HG02981 (cell line): ENCODE measurements around the gene CELF6.

Experiments
- ATAC-seq: cut with Tn5 transposase; IDR thresholded peaks from one replicate; pipeline ENCODE4 v1.9.1; 2021; ENCODE audit warnings: mild to moderate bottlenecking, moderate library complexity; ENCODE audit not compliant: unreplicated experiment

Gene CELF6

GRCh38 chr15:72319985-72320671 is at the start of gene CELF6:
Gene CELF6, minus strand, starts transcription at chr15:72320157. Its CDS starts 283 bp downstream, at chr15:72319874.
- peak; percentile 68 for ATAC-seq

- ATAC-seq = no peak
These were observed 48.9 kb upstream of the CELF6 start for GRCh38 chr15:72368899-72369298.

DNA sequence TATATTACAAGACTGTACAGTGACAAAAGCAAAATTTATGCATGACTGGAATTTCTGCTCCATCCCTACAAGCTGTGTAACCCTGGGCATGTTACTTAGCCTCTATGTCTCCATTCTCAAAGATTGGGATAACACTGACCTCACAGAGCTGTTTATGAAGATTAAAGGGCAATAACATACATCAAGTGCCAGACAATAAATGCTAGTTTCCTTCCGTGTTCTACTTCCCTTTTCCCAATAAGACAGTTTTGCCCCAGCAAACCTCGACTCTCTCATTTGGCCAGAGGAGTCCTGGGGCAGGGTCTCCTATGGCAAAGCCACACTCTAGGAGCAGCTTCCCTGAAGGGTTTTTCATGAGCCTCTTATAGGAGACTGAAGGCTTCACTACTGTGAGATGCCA is 48.4 kb upstream of the CELF6 start:
- ATAC-seq = no peak

DNA sequence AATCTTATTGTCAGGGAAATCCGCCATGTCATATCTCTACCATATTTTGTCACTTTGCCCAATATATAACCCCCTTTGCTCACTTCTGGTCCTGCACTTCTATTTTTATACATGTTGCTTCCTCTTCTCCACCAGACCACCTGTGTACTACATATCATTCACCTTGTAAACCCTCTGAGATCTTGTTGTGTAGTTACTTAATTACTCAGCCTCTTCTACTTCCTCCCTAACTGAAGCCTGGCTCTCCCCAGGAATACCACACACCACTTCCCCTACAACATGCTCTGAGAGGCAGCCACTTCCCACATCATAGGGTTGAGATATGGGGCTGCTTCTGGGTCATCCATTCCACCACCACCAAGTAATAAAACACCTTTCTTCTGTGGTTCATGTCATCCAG is 45.9 kb upstream of the CELF6 start:
- ATAC-seq = peak; percentile 94

- no peak for ATAC-seq
These were observed 41.2 kb upstream of the CELF6 start for GRCh38 chr15:72361176-72361575.

DNA sequence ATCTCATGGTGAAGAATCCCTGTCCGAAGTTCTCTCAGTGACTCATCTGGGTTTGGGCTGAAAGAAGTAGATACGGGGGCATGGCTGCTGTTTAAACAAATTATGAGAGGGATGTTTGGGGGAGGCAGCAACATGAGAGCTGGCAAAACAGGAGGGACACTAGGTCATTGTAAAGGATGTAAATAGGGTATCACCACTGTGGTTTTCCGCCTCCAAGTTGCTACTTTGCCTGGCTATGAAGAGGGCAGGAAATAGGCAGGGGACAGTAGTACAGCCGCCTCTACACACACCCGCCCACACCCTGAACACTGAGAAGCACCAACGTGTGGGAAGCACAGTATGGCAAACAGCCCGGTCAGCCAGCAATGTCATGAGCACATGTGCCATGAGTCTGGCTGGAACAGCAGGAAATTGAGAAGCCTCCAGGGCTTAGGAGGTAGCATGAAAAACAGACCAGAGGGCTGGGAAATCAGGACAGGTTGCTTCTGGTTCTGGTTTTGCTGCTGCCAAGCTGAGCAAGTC is 38.8 kb upstream of the CELF6 start:
- no peak for ATAC-seq

GRCh38 chr15:72358121-72358520 is 38.2 kb upstream of the CELF6 start:
- ATAC-seq = no peak

GRCh38 chr15:72354496-72354895 is 34.5 kb upstream of the CELF6 start:
- ATAC-seq = no peak

- no peak for ATAC-seq
These were observed 33.3 kb upstream of the CELF6 start for GRCh38 chr15:72353266-72353665.

DNA sequence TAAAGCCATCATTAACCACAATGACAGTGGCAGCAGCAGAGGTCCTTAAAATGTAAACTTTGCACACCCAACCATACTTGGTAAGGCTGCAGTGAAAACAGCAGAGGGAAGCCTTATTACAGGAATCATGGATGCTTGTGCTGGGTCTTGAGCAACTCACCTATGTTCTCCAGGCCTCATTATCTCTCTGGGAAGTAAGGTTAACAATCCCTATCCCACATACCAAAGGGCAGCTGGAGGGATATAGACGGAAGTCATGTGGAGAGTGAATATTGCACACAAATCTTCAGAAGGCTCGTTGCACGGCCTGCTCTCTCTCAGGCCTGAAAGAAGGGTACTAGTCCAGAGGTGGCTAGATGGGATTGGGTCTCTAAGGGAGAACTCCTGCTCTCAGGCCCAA is 25.8 kb upstream of the CELF6 start:
- no peak for ATAC-seq

- ATAC-seq = no peak
These were observed 25.3 kb upstream of the CELF6 start for GRCh38 chr15:72345280-72345679.

DNA sequence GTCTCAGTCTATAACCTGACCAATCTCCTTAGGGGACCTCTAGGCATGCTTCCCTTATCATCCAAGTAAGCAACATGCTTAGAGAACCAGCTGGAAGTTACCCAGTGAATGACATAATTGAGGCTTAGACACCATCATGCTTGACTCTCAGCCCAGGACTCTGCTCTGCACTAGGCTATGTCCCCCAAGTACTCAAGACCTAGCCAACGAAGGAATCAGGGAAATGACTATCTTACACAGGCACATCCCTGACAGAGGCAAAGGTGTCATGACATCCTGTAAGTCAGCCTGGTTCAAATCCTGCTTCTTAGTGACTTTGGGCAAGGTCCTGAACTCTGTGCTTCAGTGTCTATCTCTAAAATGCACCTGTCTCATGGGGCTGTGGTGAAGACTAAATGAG is 24.6 kb upstream of the CELF6 start:
- no peak for ATAC-seq

DNA sequence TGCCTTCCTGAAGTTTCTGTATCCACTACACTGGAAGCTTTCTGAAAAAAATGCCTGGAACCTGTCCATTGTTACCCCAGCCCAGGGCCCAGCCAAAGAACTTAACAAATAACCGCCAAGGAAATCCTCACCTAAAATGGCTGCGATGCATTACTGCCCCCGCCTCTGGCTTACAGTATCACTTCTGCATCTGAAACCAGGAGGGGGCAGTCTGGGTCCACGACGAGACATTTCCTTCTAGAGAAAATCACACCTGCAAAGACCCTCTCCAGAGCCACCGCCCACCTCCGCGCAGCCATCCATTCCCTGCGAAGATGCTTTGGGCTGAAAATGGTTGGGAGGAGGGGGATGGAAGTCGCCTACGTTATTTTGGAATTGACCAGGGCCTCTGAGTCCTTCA is 22.4 kb upstream of the CELF6 start:
- no peak for ATAC-seq

- no peak for ATAC-seq
These were observed 21.4 kb upstream of the CELF6 start for GRCh38 chr15:72341361-72341760.

GRCh38 chr15:72340366-72340765 is 20.4 kb upstream of the CELF6 start:
- no peak for ATAC-seq

GRCh38 chr15:72339777-72340177 is 19.8 kb upstream of the CELF6 start:
- ATAC-seq = no peak

DNA sequence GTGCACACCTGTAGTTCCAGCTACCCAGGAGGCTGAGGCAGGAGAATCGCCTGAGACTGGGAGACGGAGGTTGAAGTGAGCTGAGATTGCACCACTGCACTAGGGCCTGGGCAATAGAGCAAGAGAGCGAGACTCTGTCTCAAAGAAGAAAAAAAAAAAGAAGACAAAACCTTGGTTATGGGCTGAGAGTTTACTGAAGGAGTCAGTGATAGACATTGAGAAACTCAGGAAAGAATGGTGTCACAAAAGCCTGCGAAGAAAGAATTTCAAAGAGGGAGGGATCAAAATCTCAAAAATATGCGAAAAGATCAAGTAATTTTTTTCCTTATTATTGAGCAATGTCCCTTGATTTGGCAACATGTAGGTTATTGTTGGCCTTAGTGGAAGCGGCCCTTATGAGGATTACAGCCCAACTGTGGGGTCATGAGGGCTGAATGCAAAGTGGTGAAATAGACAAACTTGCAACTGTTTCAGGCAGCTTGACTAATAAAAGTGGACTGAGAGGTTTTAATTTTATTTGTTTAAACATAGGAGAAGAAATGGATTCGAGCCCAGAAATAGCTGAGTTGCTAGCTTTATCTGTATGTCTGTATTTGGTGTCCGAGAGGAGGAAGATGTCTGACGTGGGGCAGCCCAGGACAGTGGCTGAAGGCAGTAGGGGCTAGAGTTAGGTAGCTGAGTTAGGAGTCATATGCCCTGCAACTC is 18.8 kb upstream of the CELF6 start:
- ATAC-seq = no peak

DNA sequence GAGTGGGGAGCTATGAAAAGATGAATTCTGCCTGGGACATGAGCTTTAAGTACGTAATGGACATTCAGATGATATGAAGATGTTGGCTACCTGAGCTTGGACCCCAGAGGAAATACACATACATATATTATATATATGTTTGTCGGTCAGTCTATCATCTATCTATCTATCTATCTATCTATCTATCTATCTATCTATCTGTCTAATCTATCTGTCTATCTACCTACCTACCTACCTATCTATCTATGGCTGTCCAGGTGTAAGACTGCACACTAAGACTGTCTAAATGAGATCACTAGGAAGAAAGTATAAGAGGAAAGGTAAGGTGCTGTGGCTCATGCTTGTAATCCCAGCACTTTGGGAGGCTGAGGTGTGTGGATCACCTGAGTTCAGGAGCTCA is 18.2 kb upstream of the CELF6 start:
- ATAC-seq = no peak

GRCh38 chr15:72334842-72335241 is 14.9 kb upstream of the CELF6 start:
- no peak for ATAC-seq

DNA sequence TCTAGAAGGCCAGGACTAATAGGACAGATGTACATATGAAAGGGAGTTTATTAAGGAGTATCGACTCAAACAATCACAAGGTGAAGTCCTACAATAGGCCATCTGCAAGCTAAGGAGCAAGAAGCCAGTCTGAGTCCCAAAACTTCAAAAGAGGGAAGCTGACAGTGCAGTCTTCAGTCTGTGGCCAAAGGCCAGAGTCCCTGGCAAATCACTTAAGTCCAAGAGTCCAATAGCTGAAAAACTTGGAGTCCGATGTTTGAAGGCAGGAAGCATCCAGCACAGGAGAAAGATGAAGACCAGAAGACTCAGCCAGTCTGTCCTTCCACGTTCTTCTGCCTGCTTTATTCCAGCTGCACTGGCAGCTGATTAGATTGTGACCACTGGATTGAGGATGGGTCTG is 11.1 kb upstream of the CELF6 start:
- ATAC-seq = no peak

DNA sequence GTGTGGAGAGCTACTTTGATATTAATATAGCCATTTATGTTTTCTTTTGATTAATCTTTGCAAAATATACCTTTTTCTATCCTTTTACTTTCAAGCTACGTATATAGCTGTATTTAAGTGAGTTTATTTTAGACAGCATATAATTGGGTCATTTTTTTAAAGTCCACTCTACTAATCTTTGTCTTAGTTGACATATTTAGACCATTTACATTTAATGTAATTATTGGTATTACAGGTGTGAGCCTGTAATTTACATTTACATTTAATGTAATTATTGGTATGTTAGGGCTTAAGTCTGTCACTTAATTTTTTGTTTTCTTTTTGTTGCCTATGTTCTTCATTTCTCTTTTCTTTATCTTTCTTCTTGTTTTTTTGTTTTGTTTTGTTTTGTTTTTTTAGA is 3.8 kb upstream of the CELF6 start:
- ATAC-seq = no peak

- ATAC-seq = peak; percentile 33
These were observed 485 bp downstream of the CELF6 start for GRCh38 chr15:72319360-72319984.
